ENCODE measurements around the gene TMEM151B. TPM values are rescaled to one million over a fixed set of nuclear protein-coding genes. Genes with fewer than 3 reads are reported as not detected.

Gene TMEM151B
- polyA plus RNA-seq, 1 of the 3 experiments (the other 2 are of a cell fraction): 0.05 TPM

DNA sequence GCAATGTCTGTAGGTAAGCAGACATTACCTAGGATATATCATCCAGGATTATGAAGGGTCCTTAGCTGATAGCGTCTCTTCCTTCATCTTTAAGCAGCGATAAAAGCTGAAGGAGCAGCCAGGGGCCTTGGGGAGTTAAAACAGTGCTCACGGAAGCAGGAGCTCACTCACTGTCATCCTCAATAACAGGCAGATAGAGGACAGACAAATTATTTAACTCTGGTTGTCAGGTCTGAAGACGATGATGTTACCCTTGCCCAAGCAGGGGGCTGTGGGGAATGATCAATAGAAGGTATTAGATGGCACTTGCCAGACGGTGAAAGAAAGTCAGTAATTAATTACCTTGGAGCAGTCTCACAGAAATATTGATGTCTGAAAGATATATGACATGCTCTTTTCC, 59.6 kb downstream of the TMEM151B start (continued):
- TF ChIP-seq CHD2 (IDR thresholded peaks at IDR 0.05; ENCODE audit: low read length, partially characterized antibody): no peak
- no peak for TF ChIP-seq SMC3 (IDR thresholded peaks at IDR 0.05; ENCODE audit: low read depth, low read length)
- no peak for TF ChIP-seq POLR2AphosphoS5 (IDR thresholded peaks at IDR 0.05; ENCODE audit: low read depth, low read length)
- TF ChIP-seq, protein P1, sequence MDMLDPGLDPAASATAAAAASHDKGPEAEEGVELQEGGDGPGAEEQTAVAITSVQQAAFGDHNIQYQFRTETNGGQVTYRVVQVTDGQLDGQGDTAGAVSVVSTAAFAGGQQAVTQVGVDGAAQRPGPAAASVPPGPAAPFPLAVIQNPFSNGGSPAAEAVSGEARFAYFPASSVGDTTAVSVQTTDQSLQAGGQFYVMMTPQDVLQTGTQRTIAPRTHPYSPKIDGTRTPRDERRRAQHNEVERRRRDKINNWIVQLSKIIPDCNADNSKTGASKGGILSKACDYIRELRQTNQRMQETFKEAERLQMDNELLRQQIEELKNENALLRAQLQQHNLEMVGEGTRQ (IDR thresholded peaks at IDR 0.05; ENCODE audit: borderline replicate concordance, low read depth, low read length): no peak
- TF ChIP-seq RCOR1 (IDR thresholded peaks at IDR 0.05; ENCODE audit: low read length): no peak
- no peak for TF ChIP-seq NRF1 (IDR thresholded peaks at IDR 0.05; ENCODE audit: low read depth, low read length)

DNA sequence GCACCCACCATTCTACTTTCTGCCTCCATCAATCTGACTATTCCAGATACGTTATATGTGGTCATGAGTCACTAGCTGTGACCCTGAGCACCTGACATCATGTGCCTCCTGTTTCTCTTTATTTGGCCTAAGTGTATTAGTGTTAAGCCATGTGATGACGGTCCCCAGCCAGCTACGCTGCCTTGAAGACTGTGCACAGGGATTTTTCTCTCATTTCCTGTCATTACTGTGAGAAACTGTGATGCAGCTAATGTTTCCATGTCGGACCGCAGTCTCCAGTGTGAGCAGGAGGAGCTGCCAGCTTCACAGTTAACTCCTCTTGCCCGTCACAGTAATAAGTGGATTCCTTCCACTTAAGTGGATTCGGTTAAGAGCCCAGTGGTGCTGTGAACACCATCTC, 62.3 kb downstream of the TMEM151B start:
- H2AFZ ChIP-seq (ENCODE audit: low read depth): no peak overlapping the region
- no peak overlapping the region for H3K27ac ChIP-seq (ENCODE audit: low read depth in 2 of 2, low read length in 1 of 2)
- H3F3A ChIP-seq (replicated peaks; ENCODE audit: insufficient read depth): no peaks in the 10 kb centered on the region
- peaks cover 0 to 6% of the 10 kb centered on the region in 2 experiments; a peak in 1 of 4 replicates for H3K4me1 ChIP-seq (ENCODE audit: control insufficient read depth in 1 of 2, insufficient read depth in 2 of 2, low read depth in 1 of 2, low read length in 1 of 2)
- H3K27me3 ChIP-seq (ENCODE audit: insufficient read depth): peaks cover 38% of the 10 kb centered on the region
- no peak overlapping the region for H3K4me2 ChIP-seq
- no peaks in the 10 kb centered on the region for H4K20me1 ChIP-seq (ENCODE audit: insufficient read depth)
- ChIA-PET CTCF (interaction anchor here (0.8 to 10.2 kb wide), 12 partner anchors 9 to 160 kb away, joined by 3 to 220 read pairs (median 4); partner anchors contain the start of genes AARS2, NFKBIE, SPATS1 and TMEM151B), POLR2A (interaction anchor here (1.0 to 1.8 kb wide), 4 partner anchors 9 to 86 kb away, joined by 3 to 5 read pairs (median 4); partner anchors contain the start of genes AARS2 and HSP90AB1)
- WGBS (ENCODE audit: low lambda C conversion rate): 60% methylated on average over 7 of the region's 7 CpGs
- H3K9me3 ChIP-seq: no peaks in the 10 kb centered on the region
- TF ChIP-seq, protein P2, sequence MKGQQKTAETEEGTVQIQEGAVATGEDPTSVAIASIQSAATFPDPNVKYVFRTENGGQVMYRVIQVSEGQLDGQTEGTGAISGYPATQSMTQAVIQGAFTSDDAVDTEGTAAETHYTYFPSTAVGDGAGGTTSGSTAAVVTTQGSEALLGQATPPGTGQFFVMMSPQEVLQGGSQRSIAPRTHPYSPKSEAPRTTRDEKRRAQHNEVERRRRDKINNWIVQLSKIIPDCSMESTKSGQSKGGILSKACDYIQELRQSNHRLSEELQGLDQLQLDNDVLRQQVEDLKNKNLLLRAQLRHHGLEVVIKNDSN (IDR thresholded peaks at IDR 0.05; ENCODE audit: borderline replicate concordance, low read depth): no peak
- TF ChIP-seq, protein P3, sequence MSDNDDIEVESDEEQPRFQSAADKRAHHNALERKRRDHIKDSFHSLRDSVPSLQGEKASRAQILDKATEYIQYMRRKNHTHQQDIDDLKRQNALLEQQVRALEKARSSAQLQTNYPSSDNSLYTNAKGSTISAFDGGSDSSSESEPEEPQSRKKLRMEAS (IDR thresholded peaks at IDR 0.05; ENCODE audit: low read depth): no peak
- TF ChIP-seq FOSL2 (IDR thresholded peaks at IDR 0.05; ENCODE audit: borderline replicate concordance, low read depth): no peak
- TF ChIP-seq MEF2A (IDR thresholded peaks at IDR 0.05; ENCODE audit: borderline replicate concordance, low read depth): no peak
- no peak for TF ChIP-seq RCOR1 (IDR thresholded peaks at IDR 0.05; ENCODE audit: low read length)
- no peak for TF ChIP-seq MXI1 (IDR thresholded peaks at IDR 0.05; ENCODE audit: low read depth, low read length)
- TF ChIP-seq CHD2 (IDR thresholded peaks at IDR 0.05; ENCODE audit: low read length, partially characterized antibody): no peak
- no peak for TF ChIP-seq TCF12 (IDR thresholded peaks at IDR 0.05)
- no peak for TF ChIP-seq RXRA (IDR thresholded peaks at IDR 0.05; ENCODE audit: borderline replicate concordance, low read depth)
- TF ChIP-seq, protein P4, sequence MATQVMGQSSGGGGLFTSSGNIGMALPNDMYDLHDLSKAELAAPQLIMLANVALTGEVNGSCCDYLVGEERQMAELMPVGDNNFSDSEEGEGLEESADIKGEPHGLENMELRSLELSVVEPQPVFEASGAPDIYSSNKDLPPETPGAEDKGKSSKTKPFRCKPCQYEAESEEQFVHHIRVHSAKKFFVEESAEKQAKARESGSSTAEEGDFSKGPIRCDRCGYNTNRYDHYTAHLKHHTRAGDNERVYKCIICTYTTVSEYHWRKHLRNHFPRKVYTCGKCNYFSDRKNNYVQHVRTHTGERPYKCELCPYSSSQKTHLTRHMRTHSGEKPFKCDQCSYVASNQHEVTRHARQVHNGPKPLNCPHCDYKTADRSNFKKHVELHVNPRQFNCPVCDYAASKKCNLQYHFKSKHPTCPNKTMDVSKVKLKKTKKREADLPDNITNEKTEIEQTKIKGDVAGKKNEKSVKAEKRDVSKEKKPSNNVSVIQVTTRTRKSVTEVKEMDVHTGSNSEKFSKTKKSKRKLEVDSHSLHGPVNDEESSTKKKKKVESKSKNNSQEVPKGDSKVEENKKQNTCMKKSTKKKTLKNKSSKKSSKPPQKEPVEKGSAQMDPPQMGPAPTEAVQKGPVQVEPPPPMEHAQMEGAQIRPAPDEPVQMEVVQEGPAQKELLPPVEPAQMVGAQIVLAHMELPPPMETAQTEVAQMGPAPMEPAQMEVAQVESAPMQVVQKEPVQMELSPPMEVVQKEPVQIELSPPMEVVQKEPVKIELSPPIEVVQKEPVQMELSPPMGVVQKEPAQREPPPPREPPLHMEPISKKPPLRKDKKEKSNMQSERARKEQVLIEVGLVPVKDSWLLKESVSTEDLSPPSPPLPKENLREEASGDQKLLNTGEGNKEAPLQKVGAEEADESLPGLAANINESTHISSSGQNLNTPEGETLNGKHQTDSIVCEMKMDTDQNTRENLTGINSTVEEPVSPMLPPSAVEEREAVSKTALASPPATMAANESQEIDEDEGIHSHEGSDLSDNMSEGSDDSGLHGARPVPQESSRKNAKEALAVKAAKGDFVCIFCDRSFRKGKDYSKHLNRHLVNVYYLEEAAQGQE (IDR thresholded peaks at IDR 0.05; ENCODE audit: low read depth, low read length): no peak
- no peak for TF ChIP-seq ELF1 (IDR thresholded peaks at IDR 0.05)
- TF ChIP-seq TEAD4 (IDR thresholded peaks at IDR 0.05; ENCODE audit: borderline replicate concordance, insufficient read depth): no peak
- TF ChIP-seq TAF1 (IDR thresholded peaks at IDR 0.05; ENCODE audit: borderline replicate concordance, low read depth, low read length): no peak
- no peak for TF ChIP-seq NRF1 (IDR thresholded peaks at IDR 0.05; ENCODE audit: low read depth, low read length)
- TF ChIP-seq POLR2AphosphoS5 (IDR thresholded peaks at IDR 0.05; ENCODE audit: low read depth, low read length): no peak
- H3K4me3 ChIP-seq (ENCODE audit: low read depth in 2 of 2, low read length in 1 of 2): no peak overlapping the region
- no peaks in the 10 kb centered on the region for H3K9me2 ChIP-seq
- DNase-seq: no peak
- H3K36me3 ChIP-seq (replicated peaks in 1 of 2; ENCODE audit: control insufficient read depth in 1 of 2, insufficient read depth in 2 of 2, low read length in 1 of 2): no peaks in the 10 kb centered on the region
- no peak overlapping the region for H3K9ac ChIP-seq
- H3K79me2 ChIP-seq (ENCODE audit: insufficient read depth): no peaks in the 10 kb centered on the region
